PC-9 (cell line): ENCODE results near the gene PLA2G2C.

Experiments
- EZH2 ChIP-seq: fragments of 200-600 bp; sonication (generic); IDR thresholded peaks from 2 replicates; pipeline ENCODE4 v1.8.0; 2017; ENCODE audit warnings: antibody characterized with exemption, low read depth
- TF ChIP-seq, protein P1 (sequence below): fragments of 200-600 bp; sonication (generic); conservative IDR thresholded peaks from 2 replicates; pipeline ENCODE4 v1.6.1; 2017; ENCODE audit warnings: mixed run types, antibody characterized with exemption, mild to moderate bottlenecking, moderate library complexity

DNA sequence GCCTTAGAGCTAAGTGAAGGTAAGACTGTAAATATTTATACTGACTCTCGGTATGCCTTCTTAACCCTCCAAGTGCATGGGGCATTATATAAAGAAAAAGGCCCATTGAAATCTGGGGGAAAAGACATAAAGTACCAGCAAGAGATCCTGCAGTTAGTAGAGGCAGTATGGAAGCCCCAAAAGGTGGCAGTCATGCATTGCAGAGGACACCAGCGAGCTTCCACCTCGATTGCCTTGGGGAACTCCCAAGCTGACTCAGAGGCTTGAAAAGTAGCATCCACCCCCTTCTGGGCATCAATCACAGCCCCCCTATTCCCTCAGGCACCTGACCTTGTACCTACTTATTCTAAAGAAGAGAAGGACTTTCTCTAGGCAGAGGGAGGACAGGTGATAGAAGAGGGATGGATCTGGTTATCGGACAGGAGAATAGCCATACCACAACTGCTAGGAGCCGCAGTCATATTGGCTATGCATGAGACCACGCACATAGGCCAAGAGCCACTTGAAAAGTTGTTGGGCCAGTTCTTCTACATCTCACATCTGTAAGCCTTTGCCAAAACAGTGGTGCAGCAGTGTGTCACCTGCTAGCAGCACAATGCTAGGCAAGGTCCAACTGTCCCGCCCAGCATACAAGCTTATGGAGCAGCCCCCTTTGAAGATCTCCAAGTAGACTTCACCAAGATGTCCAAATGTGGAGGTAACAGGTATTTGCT, 27.8 kb downstream of the PLA2G2C start:
- TF ChIP-seq, protein P1, sequence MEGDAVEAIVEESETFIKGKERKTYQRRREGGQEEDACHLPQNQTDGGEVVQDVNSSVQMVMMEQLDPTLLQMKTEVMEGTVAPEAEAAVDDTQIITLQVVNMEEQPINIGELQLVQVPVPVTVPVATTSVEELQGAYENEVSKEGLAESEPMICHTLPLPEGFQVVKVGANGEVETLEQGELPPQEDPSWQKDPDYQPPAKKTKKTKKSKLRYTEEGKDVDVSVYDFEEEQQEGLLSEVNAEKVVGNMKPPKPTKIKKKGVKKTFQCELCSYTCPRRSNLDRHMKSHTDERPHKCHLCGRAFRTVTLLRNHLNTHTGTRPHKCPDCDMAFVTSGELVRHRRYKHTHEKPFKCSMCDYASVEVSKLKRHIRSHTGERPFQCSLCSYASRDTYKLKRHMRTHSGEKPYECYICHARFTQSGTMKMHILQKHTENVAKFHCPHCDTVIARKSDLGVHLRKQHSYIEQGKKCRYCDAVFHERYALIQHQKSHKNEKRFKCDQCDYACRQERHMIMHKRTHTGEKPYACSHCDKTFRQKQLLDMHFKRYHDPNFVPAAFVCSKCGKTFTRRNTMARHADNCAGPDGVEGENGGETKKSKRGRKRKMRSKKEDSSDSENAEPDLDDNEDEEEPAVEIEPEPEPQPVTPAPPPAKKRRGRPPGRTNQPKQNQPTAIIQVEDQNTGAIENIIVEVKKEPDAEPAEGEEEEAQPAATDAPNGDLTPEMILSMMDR: no peak; the same call in 1 of the 2 replicates
- no peak for TF ChIP-seq EZH2
